Suppressor macrophage (primary cell): ENCODE results near the gene MMP24OS.
A peak's percentile ranks its signal among the peaks of the same experiment; 100 is the strongest.
"Not testable (repeated sequence)": the region's sequence is repeated elsewhere in the genome, so short reads cannot be mapped to it uniquely, and the experiment has no call there.

Experiments used
- DNase-seq, 4 experiments: peaks; one replicate each; pipeline ENCODE4 v3.0.0-alpha.2; 2020 to 2022
- total RNA-seq, 17 experiments: gene quantifications; one replicate each; lab custom pipeline; 2026; ENCODE audit warnings: mixed read lengths in 6 of 17, inconsistent platforms in 3 of 17; lab: John Stamatoyannopoulos, UW

The MMP24OS gene
- 17.4 to 48.1 (median 26.9) reads per million in 17 experiments for total RNA-seq

- DNase-seq, result peak; percentile 94 to 98 (median 96)
These were observed at the start of gene MMP24OS for GRCh38 chr20:35277531-35278395. Gene MMP24OS, minus strand, starts transcription at chr20:35278122. Its CDS starts 193 bp downstream, at chr20:35277929.

- peak; percentile 43 to 84 (median 70) for DNase-seq
These were observed 49.4 kb upstream of the MMP24OS start for GRCh38 chr20:35327074-35327976.

GRCh38 chr20:35326740-35327073, 48.8 kb upstream of the MMP24OS start:
- no peak for DNase-seq

- peak; percentile 55 to 79 (median 66) for DNase-seq
These were observed 48.3 kb upstream of the MMP24OS start for GRCh38 chr20:35326021-35326739.

- no peak for DNase-seq
These were observed 47.5 kb upstream of the MMP24OS start for GRCh38 chr20:35325401-35325800.

GRCh38 chr20:35320396-35321126, 42.6 kb upstream of the MMP24OS start:
- no peak for DNase-seq

- DNase-seq, result no peak
These were observed 41.9 kb upstream of the MMP24OS start for GRCh38 chr20:35319871-35320197.

GRCh38 chr20:35319192-35319870, 41.4 kb upstream of the MMP24OS start:
- DNase-seq, result no peak

- DNase-seq, result no peak
These were observed 40.7 kb upstream of the MMP24OS start for GRCh38 chr20:35318502-35319157.

- DNase-seq, result peak in 3 of 4 experiments; percentile 46 to 54 (median 54)
These were observed 39.7 kb upstream of the MMP24OS start for GRCh38 chr20:35317416-35318210.

GRCh38 chr20:35316086-35316485, 38.2 kb upstream of the MMP24OS start:
- DNase-seq, result no peak

- DNase-seq, result not testable (repeated sequence)
These were observed 37.7 kb upstream of the MMP24OS start for GRCh38 chr20:35315632-35316020.

GRCh38 chr20:35314816-35315631, 37.1 kb upstream of the MMP24OS start:
- no peak for DNase-seq

GRCh38 chr20:35312318-35312717, 34.4 kb upstream of the MMP24OS start:
- no peak for DNase-seq

GRCh38 chr20:35311822-35312221, 33.9 kb upstream of the MMP24OS start:
- no peak for DNase-seq

GRCh38 chr20:35311409-35311808, 33.5 kb upstream of the MMP24OS start:
- DNase-seq, result no peak

GRCh38 chr20:35307666-35308653, 30.0 kb upstream of the MMP24OS start:
- no peak for DNase-seq
